ENCODE measurements around the gene N4BP2L2. TPM values are rescaled to one million over a fixed set of nuclear protein-coding genes. Genes with fewer than 3 reads are reported as not detected.

The N4BP2L2 gene
- total and polyA plus RNA-seq, 4 donors, result 41.1 to 402 (median 75.0) TPM

GRCh38 chr13:32471187-32471922, 67.2 kb downstream of the N4BP2L2 start:
- DNase-seq (peak in 1 of 3 donors; percentile 16), ATAC-seq (ENCODE audit: insufficient read depth, low FRiP score) (no peak)
- Histone ChIP-seq H3K36me3 (ENCODE audit: control insufficient read depth in 4 of 4, insufficient read depth in 4 of 4, low read length in 4 of 4) (peaks cover 0 to 10% (median 0%) of the 10 kb centered on the region in 4 donors), H3K27me3 (ENCODE audit: control insufficient read depth in 3 of 3, insufficient read depth in 3 of 3, low read length in 2 of 3) (no peaks in the 10 kb centered on the region), H3K4me1 (ENCODE audit: control insufficient read depth in 5 of 5, insufficient read depth in 5 of 5, low read length in 5 of 5) (peaks cover 0 to 11% (median 0%) of the 10 kb centered on the region in 5 donors), H3K9ac (ENCODE audit: insufficient read depth in 1 of 2, low read length in 2 of 2) (no peak overlapping the region), H3K9me3 (ENCODE audit: control insufficient read depth in 4 of 4, insufficient read depth in 3 of 4, low read length in 3 of 4) (peaks cover 0 to 2% (median 0%) of the 10 kb centered on the region in 4 donors), H3K27ac (ENCODE audit: low read depth in 1 of 2, low read length in 1 of 2) (no peak overlapping the region), H3K4me3 (no peak overlapping the region)
- TF ChIP-seq CTCF (IDR thresholded peaks at IDR 0.05; ENCODE audit: control extremely low read depth, extremely low read depth), result no peak
- WGBS, 2 donors, result 78 to 90% methylated on average over 12 of the region's 12 CpGs

GRCh38 chr13:32468502-32469142, 70.0 kb downstream of the N4BP2L2 start:
- peaks cover 0 to 2% (median 0%) of the 10 kb centered on the region in 4 donors for H3K9me3 ChIP-seq (ENCODE audit: control insufficient read depth in 4 of 4, insufficient read depth in 3 of 4, low read length in 3 of 4)
- no peak overlapping the region for H3K4me3 ChIP-seq
- no peaks in the 10 kb centered on the region for H3K27me3 ChIP-seq (ENCODE audit: control insufficient read depth in 3 of 3, insufficient read depth in 3 of 3, low read length in 2 of 3)
- H3K4me1 ChIP-seq (ENCODE audit: control insufficient read depth in 5 of 5, insufficient read depth in 5 of 5, low read length in 5 of 5), result peaks cover 0 to 5% (median 0%) of the 10 kb centered on the region in 5 donors
- peaks cover 0 to 10% (median 0%) of the 10 kb centered on the region in 4 donors for H3K36me3 ChIP-seq (ENCODE audit: control insufficient read depth in 4 of 4, insufficient read depth in 4 of 4, low read length in 4 of 4)
- H3K9ac ChIP-seq (ENCODE audit: insufficient read depth in 1 of 2, low read length in 2 of 2), result no peak overlapping the region
- 90% methylated on average over 6 of the region's 6 CpGs for WGBS, 2 donors
- no peak for TF ChIP-seq CTCF (IDR thresholded peaks at IDR 0.05; ENCODE audit: control extremely low read depth, extremely low read depth)
- DNase-seq (no peak), ATAC-seq (ENCODE audit: insufficient read depth, low FRiP score) (no peak)
- no peak overlapping the region for H3K27ac ChIP-seq (ENCODE audit: low read depth in 1 of 2, low read length in 1 of 2)

- Histone ChIP-seq H3K27ac (ENCODE audit: low read depth in 1 of 2, low read length in 1 of 2) (no peak overlapping the region), H3K9me3 (ENCODE audit: control insufficient read depth in 4 of 4, insufficient read depth in 3 of 4, low read length in 3 of 4) (peaks cover 0 to 9% (median 6%) of the 10 kb centered on the region in 4 donors), H3K9ac (ENCODE audit: insufficient read depth in 1 of 2, low read length in 2 of 2) (no peak overlapping the region), H3K4me3 (no peak overlapping the region), H3K4me1 (ENCODE audit: control insufficient read depth in 5 of 5, insufficient read depth in 5 of 5, low read length in 5 of 5) (peaks cover 0 to 5% (median 0%) of the 10 kb centered on the region in 5 donors), H3K27me3 (ENCODE audit: control insufficient read depth in 3 of 3, insufficient read depth in 3 of 3, low read length in 2 of 3) (no peaks in the 10 kb centered on the region), H3K36me3 (ENCODE audit: control insufficient read depth in 4 of 4, insufficient read depth in 4 of 4, low read length in 4 of 4) (peaks cover 0 to 2% (median 0%) of the 10 kb centered on the region in 4 donors)
- no peak for ATAC-seq (ENCODE audit: insufficient read depth, low FRiP score)
- TF ChIP-seq CTCF (IDR thresholded peaks at IDR 0.05; ENCODE audit: control extremely low read depth, extremely low read depth), result no peak
- WGBS, 2 donors, result 99 to 100% methylated on average over 2 of the region's 2 CpGs
- DNase-seq, result no peak
Measured at GRCh38 chr13:32456591-32456990, 82.0 kb downstream of the N4BP2L2 start.

All from lung (tissue), 12 donors.